Dendritic cell treated with granulocyte-macrophage colony-stimulating factor and Interleukin-4, amounts not matched to agents 40 ng/mL and 50 ng/mL, for 4 days (primary cell): Measurements from ENCODE around the gene TWF2.

Experiments
- H3K27ac Mint-ChIP-seq: one replicate; pipeline ENCODE4 v1.8.0; 2022; ENCODE audit warnings: mild to moderate bottlenecking, mixed read lengths
- H3K27me3 Mint-ChIP-seq: one replicate; pipeline ENCODE4 v1.8.0; 2022; ENCODE audit warnings: mild to moderate bottlenecking, mixed read lengths
- H3K36me3 Mint-ChIP-seq: one replicate; pipeline ENCODE4 v1.8.0; 2022; ENCODE audit warnings: low read depth, mixed read lengths
- H3K4me1 Mint-ChIP-seq: one replicate; pipeline ENCODE4 v1.8.0; 2022; ENCODE audit warnings: low read depth, mixed read lengths
- H3K4me3 Mint-ChIP-seq: one replicate; pipeline ENCODE4 v1.8.0; 2022; ENCODE audit warnings: mild to moderate bottlenecking, moderate library complexity, mixed read lengths
- H3K9me3 Mint-ChIP-seq: one replicate; pipeline ENCODE4 v1.8.0; 2022; ENCODE audit warnings: mixed read lengths
- intact Hi-C: fragments of 100-400 bp; cut with micrococcal nuclease; formaldehyde crosslinking; loops from one replicate; pipeline ENCODE4 v1.15.0; 2022

Gene TWF2

GRCh38 chr3:52229656-52230055 is 9.3 kb downstream of the TWF2 start:
- Mint-ChIP-seq H3K36me3 (peaks cover 78% of the 10 kb centered on the region), H3K27me3 (no peaks in the 10 kb centered on the region), H3K4me3 (no peak overlapping the region), H3K27ac (no peak overlapping the region), H3K4me1 (peaks cover 73% of the 10 kb centered on the region), H3K9me3 (no peaks in the 10 kb centered on the region)
- intact Hi-C loops, result loop anchor here (2.0 kb wide), 1 partner anchor 109 kb away; no protein-coding TSS in a partner anchor

- H3K4me1 Mint-ChIP-seq, result peaks cover 72% of the 10 kb centered on the region
- no peak overlapping the region for H3K4me3 Mint-ChIP-seq
- intact Hi-C loops, result no loop called here
- H3K9me3 Mint-ChIP-seq, result no peaks in the 10 kb centered on the region
- peaks cover 71% of the 10 kb centered on the region for H3K36me3 Mint-ChIP-seq
- no peak overlapping the region for H3K27ac Mint-ChIP-seq
- H3K27me3 Mint-ChIP-seq, result peaks cover 2% of the 10 kb centered on the region
Observed at GRCh38 chr3:52228751-52229291, 10.1 kb downstream of the TWF2 start.

DNA sequence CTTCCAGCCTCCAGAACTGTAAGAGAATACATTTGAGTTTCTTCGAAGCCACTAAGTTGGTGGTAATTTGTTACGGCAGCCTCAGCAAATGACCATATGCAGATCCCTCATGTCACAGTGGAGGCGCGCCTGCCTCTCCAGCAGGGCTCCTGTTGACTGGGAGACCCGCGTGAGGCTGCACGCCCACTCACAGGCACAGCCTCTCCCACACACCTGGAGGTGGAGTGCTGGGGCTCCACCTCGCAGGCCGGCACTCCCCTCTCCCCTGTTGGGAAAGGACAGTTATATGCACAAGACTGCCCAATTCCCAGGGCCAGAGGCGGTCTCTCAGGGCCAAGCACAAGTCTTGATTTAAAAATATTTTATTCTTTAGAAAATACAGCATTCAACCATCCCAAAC is 10.7 kb downstream of the TWF2 start:
- H3K36me3 Mint-ChIP-seq, result peaks cover 71% of the 10 kb centered on the region
- no peak overlapping the region for H3K4me3 Mint-ChIP-seq
- no peaks in the 10 kb centered on the region for H3K9me3 Mint-ChIP-seq
- H3K27ac Mint-ChIP-seq, result no peak overlapping the region
- intact Hi-C loops, result no loop called here
- H3K4me1 Mint-ChIP-seq, result peaks cover 72% of the 10 kb centered on the region
- H3K27me3 Mint-ChIP-seq, result peaks cover 5% of the 10 kb centered on the region

- no peaks in the 10 kb centered on the region for H3K9me3 Mint-ChIP-seq
- H3K27ac Mint-ChIP-seq, result no peak overlapping the region
- H3K27me3 Mint-ChIP-seq, result peaks cover 5% of the 10 kb centered on the region
- intact Hi-C loops, result no loop called here
- peaks cover 71% of the 10 kb centered on the region for H3K36me3 Mint-ChIP-seq
- H3K4me3 Mint-ChIP-seq, result no peak overlapping the region
- H3K4me1 Mint-ChIP-seq, result peaks cover 72% of the 10 kb centered on the region
Observed at GRCh38 chr3:52227766-52228165, 11.2 kb downstream of the TWF2 start.

- Mint-ChIP-seq H3K27me3 (peaks cover 5% of the 10 kb centered on the region), H3K4me1 (peaks cover 65% of the 10 kb centered on the region), H3K36me3 (peaks cover 71% of the 10 kb centered on the region), H3K9me3 (no peaks in the 10 kb centered on the region), H3K27ac (peak overlapping the region; percentile 47), H3K4me3 (no peak overlapping the region)
- intact Hi-C loops, result no loop called here
Observed at GRCh38 chr3:52227117-52227516, 11.8 kb downstream of the TWF2 start.

- Mint-ChIP-seq H3K9me3 (no peaks in the 10 kb centered on the region), H3K27me3 (peaks cover 5% of the 10 kb centered on the region), H3K36me3 (peaks cover 70% of the 10 kb centered on the region), H3K4me3 (no peak overlapping the region), H3K27ac (peak overlapping the region; percentile 47), H3K4me1 (peaks cover 57% of the 10 kb centered on the region)
- intact Hi-C loops, result no loop called here
Observed at GRCh38 chr3:52226229-52226817, 12.6 kb downstream of the TWF2 start.

DNA sequence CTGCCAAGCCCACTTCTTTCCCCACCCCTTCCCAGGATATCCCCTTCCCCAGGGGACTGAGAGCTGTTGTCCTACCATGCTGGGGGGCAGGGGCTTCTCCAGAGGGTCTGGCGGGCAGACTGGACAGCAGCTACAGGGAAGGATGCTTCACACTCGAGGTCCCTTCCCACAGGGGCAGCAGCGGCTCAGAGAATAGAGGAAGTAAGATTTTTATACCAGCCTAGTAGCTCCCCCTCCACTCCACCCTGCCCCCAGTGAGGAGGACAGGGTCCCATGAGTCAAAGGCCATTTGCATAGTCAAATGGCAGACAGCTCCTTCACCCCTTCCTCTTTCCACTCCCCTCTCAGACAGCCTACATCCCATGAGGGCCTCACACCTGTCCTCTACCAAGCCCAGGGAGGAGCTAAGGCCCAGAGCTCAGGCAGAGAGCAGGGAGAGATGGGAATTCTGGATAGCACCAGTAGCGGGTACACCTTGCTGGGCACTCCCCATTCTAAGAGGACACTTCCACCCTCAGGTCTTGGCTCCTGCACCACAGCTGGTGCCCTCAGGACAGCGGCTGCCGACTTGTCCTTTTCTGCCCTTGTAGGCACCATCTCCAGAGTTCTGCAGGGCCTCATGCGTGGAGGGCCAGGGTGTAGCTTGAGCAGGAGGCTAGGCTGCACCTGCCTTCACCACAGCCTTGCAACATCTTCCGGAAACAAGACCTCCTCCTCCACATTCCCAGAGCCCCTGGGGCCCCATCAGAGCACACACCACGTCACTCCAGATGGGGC is 13.3 kb downstream of the TWF2 start, which contains the start of gene TLR9:
Gene TLR9, minus strand, starts transcription at position 194 of the 777 bp plus-strand sequence. Its CDS starts 116 bp downstream, at position 78.
- peaks cover 68% of the 10 kb centered on the region for H3K36me3 Mint-ChIP-seq
- H3K9me3 Mint-ChIP-seq, result no peaks in the 10 kb centered on the region
- peaks cover 52% of the 10 kb centered on the region for H3K4me1 Mint-ChIP-seq
- H3K27me3 Mint-ChIP-seq, result peaks cover 5% of the 10 kb centered on the region
- peak within 1 kb of the TSS; percentile 47 for H3K27ac Mint-ChIP-seq
- H3K4me3 Mint-ChIP-seq, result no peak within 1 kb of the TSS
- intact Hi-C loops, result no loop called here

DNA sequence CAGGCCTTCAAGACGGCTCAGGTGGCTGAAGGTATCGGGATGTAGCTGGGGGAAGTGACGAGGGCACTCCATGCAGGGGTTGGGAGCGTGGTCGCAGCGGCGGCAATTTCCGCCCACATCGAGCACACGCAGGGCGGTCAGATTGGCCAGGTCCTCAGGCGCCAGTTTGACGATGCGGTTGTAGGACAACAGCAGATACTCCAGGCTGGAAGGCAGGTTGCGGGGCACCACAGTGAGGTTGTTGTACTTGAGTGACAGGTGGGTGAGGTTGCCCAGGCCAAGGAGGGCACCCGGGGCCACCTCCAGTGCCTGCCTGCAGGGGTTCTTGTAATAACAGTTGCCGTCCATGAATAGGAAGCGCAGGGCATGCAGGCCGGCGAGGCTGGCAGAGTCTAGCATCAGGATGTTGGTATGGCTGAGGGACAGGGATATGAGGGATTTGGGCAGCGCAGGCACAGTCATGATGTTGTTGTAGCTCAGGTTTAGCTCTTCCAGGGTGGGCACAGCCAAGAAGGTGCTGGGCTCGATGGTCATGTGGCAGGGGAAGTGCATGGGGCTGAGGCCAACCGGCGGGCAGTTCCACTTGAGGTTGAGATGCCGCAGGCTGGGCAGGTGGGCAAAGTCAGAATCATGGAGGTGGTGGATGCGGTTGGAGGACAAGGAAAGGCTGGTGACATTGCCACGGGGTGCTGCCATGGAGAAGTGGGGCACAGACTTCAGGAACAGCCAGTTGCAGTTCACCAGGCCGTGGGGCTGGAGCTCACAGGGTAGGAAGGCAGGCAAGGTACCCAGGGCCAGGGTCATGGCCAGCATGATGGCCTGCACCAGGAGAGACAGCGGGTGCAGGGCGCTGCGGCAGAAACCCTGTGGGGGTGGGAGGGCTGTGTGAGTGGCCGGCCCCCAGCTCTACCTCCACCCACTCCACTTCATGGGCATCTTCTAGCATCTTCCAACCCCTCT is 15.2 kb downstream of the TWF2 start:
- H3K9me3 Mint-ChIP-seq, result no peaks in the 10 kb centered on the region

DNA sequence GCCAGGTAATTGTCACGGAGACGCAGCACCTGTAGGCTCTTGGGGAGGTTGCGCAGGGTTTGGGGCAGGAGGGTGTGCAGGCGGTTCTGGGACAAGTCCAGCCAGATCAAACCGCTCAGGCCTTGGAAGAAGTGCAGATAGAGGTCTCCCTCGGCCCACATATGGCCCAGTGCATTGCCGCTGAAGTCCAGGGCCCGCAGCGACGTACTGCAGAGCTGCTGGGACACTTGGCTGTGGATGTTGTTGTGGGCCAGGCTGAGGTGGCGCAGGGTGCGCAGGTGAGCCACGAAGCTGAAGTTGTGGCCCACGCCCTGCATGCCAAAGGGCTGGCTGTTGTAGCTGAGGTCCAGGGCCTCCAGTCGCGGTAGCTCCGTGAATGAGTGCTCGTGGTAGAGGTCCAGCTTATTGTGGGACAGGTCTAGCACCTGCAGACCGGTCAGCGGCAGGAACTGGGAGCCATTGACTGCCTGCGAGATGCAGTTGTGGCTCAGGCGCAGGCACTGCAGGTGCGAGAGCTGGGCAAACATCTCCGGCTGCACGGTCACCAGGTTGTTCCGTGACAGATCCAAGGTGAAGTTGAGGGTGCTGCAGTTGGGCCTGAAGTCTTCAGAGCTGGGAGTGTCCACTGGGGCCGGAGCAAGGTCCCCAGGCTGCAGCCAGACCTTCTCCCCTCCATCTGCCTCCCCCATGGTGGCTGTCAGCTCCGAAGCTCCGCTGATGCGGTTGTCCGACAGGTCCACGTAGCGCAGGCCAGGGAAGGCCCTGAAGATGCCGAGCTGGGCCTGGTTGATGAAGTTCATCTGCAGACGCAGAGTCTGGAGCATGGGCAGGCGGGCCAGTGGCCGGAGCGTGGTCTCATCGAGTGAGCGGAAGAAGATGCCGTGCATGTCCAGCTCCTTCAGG is 16.4 kb downstream of the TWF2 start:
- Mint-ChIP-seq H3K4me3 (no peak overlapping the region), H3K9me3 (no peaks in the 10 kb centered on the region), H3K27ac (no peak overlapping the region), H3K4me1 (peaks cover 63% of the 10 kb centered on the region), H3K36me3 (peaks cover 38% of the 10 kb centered on the region), H3K27me3 (peaks cover 5% of the 10 kb centered on the region)
- intact Hi-C loops, result no loop called here

More for the DNA sequence above, 15.2 kb downstream of the TWF2 start:
- H3K4me1 Mint-ChIP-seq, result peaks cover 52% of the 10 kb centered on the region
- intact Hi-C loops, result no loop called here
- no peak overlapping the region for H3K4me3 Mint-ChIP-seq
- H3K27ac Mint-ChIP-seq, result no peak overlapping the region
- peaks cover 5% of the 10 kb centered on the region for H3K27me3 Mint-ChIP-seq
- H3K36me3 Mint-ChIP-seq, result peaks cover 49% of the 10 kb centered on the region

DNA sequence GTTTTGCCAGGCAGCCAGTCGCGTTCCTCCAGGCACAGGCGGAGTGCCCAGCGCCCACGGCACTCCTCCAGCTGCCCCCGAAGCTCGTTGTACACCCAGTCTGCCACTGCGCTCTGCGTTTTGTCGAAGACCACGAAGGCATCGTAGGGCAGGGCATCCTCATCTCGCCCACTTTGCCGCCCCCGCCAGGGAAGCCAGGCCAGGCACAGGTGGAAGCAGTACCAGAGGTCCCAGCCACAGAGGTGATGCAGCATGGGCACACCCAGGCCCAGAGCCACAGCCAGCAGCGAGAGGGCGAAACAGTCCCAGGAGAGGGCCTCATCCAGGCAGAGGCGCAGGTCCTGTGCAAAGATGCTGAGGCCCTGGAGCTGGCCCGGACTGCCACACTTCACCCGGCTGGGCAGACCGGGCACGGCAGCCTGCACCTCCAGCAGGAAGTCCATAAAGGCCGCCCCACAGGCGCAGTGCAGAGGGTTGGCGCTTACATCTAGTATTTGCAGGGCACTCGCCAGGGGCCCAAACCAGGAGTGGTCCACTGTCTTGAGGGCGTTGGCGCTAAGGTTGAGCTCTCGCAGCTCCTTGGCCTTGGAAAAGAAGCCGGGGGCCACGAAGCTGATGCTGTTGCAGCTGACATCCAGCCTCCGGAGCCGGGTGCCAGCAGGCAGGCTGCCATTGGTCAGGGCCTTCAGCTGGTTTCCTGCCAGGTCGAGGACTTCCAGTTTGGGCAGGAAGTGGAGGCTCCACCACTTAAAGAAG is 17.2 kb downstream of the TWF2 start:
- no peaks in the 10 kb centered on the region for H3K9me3 Mint-ChIP-seq
- H3K27ac Mint-ChIP-seq, result no peak overlapping the region
- peaks cover 70% of the 10 kb centered on the region for H3K4me1 Mint-ChIP-seq
- peaks cover 5% of the 10 kb centered on the region for H3K27me3 Mint-ChIP-seq
- peaks cover 31% of the 10 kb centered on the region for H3K36me3 Mint-ChIP-seq
- no peak overlapping the region for H3K4me3 Mint-ChIP-seq
- intact Hi-C loops, result no loop called here

GRCh38 chr3:52221141-52221562 is 17.8 kb downstream of the TWF2 start:
- Mint-ChIP-seq H3K27ac (no peak overlapping the region), H3K4me1 (peaks cover 68% of the 10 kb centered on the region), H3K4me3 (no peak overlapping the region), H3K36me3 (peaks cover 37% of the 10 kb centered on the region), H3K27me3 (peaks cover 5% of the 10 kb centered on the region), H3K9me3 (no peaks in the 10 kb centered on the region)
- intact Hi-C loops, result no loop called here

GRCh38 chr3:52220380-52221026 is 18.5 kb downstream of the TWF2 start:
- Mint-ChIP-seq H3K36me3 (peaks cover 44% of the 10 kb centered on the region), H3K4me3 (no peak overlapping the region), H3K9me3 (no peaks in the 10 kb centered on the region), H3K4me1 (peaks cover 62% of the 10 kb centered on the region), H3K27me3 (peaks cover 5% of the 10 kb centered on the region), H3K27ac (no peak overlapping the region)
- intact Hi-C loops, result no loop called here
